CD4-positive, alpha-beta T cell treated with Interleukin-4 for 1 hour (primary cell): Measurements from ENCODE around the gene ARHGAP22.
A peak's percentile ranks its signal among the peaks of the same experiment; 100 is the strongest.

Experiments used
- DNase-seq, 2 donors: peaks; one replicate each; pipeline ENCODE4 v3.0.0-alpha.2; 2020 to 2022

The ARHGAP22 gene

DNA sequence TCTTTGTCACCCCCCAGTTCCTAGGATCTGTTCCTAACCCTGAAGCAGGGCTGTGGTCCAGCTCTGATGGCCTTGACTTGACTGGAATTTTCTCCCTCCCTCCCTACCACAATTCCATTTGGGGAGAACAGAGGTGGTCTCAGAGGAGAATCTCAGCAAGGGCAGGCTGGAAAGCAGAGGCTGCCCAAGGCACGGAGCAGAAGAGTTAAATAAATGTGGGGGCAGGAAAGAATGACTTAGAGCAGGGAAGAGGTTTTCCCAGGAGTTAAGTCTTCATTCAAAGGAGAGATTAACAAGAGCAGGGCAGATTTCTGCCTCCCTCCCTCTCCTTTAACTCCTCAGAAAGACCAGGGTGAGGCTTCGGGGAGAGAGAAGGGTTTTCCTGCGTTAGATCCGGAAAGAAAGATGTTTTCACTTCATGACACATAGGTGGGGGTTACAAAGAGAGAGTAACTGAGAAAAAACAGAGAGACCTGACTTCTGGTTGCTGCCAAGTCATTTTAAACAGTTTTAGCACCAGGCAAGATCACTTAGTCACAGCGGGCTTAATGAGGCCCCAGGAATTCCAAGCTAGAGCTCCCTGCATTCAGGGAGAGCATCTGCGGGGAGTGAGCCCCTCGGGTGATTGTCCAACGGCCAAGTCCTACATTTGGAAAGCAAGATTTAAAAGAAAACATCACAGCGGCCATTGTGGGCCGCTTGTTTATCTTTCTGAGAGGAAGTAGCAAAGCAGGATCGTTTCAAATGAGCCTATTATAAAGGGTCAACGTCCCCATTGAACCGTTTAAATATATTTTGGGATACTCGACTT lies 78.7 kb downstream of the ARHGAP22 start:
- DNase-seq: no peak

DNA sequence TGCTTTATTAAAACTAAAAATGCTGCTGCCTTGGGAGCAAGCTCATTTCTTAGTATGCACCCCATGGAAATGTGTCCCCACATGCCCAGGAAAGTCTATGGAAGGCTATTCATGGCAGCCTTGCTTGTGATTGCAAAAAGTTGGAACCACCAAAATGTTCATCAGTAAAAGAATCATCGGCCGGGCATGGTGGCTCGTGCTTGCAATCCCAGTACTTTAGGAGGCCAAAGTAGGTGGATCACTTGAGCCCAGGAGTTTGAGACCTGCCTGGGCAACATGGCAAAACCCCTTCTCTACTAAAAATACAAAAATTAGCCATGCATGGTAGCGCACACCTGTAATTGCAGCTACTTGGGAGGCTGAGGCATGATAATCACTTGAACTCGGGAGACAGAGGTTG lies 79.8 kb downstream of the ARHGAP22 start:
- no peak for DNase-seq

DNA sequence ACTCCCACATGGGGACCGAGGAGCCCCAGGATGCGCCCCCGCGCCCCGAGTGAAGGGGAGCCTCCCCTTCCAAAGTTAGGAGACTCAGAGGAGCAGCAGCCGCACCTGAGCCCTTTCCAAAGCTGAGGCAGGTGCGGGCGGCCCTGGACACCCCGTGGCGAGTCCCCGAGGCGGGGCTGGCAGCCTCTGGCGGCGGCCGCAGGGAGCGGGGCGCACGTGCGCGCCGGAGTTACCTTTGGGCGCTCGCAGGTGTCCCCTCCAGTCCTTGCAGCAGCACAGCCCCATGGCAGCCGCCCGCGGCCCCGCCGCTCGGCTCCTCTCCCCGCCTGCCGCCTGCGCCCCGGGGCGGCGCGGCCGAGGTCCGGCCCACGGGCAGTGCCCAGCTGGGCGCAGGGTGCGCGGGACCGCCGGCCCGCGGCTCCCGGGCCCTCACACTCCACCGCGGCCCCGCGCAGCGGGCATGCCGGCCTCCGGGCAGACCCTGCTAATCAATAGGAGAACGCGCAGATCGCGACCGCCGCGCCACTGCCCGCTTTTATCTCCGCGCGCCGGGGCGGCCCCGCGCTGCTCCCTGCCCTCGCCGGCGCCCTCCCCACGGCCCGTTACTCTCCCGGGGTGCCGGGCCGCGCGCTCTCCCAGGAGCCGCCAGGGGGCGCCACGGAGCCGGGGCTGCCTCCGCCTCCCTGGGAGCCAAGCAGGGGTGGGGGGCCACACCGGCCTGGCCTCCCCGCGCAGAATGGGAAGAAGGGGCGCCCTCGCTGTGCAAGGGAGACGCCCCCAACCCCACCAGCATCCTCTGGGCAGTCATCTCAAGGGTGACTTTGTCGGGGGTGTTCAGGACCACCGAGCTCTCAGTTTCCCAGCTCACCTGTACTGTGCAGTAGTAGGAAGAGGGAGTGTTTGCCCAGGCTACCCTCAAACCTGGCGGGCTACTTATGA lies 80.8 kb downstream of the ARHGAP22 start:
- DNase-seq: no peak

DNA sequence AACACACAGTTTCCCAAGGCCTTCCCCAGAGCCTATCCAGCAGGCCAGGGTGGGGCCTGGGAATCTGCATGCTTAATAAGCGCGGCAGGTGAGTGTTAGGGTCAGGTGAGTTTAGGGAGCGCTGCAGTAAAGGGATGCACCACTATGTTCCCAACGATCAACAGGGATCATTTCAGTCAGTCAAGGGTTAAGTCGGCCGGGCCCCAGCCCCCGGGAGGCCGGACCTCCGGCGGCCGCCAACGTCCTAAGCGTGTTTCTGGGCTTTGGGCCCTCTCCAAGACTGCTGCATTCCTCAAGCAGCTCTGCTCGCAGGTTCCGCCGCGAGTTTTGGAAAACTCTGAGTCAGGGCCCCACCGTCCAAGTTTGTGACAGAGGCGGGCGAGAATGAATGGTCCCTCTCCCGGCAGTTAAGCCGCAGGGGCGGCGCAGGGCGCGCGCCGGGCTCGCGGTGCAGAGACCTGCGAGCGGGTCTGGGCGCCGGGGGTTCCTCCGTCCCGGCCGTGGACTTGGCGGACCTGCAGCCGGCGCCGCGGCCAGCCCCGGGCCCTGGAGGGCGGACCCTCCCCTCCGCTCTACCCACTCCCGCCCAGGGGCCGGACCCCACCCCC lies 81.6 kb downstream of the ARHGAP22 start:
- DNase-seq: no peak

DNA sequence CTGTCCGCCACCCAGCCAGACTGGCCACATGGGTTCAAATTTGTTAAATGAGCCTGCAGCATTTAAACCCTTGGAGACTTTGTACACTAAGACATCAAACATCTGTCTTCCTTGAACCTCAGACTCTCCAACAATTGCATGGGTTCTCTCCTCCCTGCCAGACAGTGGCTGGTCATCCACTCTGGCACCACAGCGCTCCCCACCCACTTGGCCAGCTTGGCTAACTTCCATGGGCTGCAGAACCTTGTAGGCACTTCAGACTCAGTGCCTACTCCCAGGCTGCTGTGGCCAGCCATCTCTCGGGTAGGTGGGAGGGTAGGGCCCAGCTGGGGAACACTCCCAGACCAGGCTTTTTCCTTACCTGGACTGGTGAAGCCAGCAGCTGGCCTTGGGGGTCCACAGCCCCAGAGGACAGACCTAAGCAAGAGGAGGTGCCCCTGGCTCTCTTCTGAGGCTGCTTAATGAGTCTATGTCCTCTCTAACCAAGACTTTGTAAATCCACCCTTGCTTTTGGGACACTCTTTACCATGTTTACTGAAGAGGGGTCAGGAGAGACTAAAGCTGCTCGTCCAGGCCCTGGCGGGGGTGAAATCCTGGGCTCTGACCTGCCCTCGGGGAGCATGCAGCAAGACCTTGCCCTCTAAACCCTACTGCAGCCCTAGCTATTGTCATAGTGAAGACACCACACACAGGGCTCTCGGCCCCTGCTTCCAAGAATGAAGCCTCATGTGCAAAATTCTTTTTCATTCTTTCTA lies 82.7 kb downstream of the ARHGAP22 start:
- no peak for DNase-seq

DNA sequence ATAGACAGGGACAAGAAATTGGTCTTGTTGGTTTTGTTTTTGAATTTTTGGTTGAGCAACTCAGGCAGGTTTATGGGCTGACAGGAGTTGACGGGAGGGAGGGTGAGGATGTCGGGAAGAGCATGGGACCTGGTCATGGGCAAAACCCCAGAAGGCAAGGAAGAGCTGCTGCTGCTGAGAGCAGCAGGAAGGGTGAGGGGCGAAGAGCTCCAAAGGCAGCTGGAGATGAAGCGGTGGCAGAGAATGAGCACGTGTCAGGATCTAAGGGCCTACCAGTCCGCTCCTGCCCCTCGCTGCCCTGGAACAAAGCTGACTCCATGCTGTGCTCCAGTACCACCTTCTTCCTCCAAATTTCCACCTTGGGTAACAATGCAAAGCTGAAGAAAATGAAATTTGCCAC lies 84.3 kb downstream of the ARHGAP22 start:
- DNase-seq: no peak

DNA sequence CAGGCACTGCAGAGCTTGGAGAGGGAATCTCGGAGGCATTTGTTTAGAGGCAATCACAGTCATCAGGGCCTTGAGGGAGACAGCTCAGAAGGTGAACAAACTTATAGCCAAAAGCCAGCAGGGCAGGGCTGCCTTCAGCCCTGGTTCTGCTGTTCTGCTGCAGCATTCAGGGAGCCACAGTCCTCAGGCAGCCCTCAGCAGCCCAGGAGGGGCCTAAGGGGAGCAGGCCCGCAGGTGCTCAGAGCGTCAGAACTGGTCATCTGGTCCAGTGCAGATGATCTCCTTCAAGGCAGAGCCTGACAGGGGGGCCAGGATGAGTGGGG lies 84.7 kb downstream of the ARHGAP22 start:
- DNase-seq: no peak

DNA sequence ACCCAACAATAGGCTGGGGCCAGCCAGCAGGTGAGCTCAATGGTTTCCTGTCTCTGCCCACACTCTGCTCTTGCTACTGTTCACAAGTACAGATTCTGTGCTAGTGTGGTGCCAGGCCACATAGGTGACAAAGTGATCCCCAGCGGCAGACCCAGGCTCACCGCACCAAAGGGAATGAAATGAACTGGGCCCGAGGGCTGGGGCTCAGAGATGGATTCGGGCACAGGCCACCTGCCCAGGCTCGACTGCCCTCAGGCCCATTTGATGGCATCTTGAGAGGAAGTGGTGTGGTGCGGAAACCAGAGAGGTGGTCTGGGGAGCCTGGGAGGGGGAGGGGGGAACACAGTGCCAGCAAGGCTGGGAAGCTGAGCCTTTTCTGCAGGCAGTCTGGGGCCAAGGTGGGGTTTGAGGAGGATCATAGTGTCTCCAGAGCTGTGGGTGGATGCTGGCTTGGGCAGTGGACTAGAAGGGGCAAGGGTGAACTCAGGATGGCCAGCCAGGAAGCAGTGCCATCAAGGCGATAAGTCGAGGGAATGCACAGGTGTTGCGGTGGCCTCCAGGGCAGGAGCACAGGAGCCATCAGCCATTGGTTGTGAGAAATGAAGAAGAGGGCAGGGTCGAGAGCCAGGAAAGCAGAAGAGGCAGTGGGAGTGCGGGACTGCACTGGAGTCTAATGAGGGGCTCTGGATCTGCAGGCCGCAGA lies 85.2 kb downstream of the ARHGAP22 start:
- no peak for DNase-seq

DNA sequence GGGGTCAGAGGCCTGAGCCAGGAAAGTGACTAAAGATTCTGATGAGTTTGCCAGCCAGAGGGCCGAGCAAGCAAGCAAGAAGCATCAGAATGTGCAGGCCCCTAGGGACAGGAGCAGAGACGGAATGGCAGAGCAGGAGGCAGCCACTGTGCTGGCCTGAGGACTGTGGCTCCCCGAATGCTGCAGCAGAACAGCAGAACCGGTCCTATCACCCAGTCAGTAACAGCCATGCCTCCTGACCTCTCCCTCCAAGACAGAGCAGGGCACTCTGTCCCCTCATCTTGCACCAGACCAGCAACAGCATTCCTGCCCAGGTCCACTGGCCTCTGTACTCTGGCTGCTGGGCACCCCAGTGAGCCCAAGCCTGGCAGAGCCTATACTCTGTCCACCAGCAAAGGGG lies 85.9 kb downstream of the ARHGAP22 start:
- DNase-seq: no peak

DNA sequence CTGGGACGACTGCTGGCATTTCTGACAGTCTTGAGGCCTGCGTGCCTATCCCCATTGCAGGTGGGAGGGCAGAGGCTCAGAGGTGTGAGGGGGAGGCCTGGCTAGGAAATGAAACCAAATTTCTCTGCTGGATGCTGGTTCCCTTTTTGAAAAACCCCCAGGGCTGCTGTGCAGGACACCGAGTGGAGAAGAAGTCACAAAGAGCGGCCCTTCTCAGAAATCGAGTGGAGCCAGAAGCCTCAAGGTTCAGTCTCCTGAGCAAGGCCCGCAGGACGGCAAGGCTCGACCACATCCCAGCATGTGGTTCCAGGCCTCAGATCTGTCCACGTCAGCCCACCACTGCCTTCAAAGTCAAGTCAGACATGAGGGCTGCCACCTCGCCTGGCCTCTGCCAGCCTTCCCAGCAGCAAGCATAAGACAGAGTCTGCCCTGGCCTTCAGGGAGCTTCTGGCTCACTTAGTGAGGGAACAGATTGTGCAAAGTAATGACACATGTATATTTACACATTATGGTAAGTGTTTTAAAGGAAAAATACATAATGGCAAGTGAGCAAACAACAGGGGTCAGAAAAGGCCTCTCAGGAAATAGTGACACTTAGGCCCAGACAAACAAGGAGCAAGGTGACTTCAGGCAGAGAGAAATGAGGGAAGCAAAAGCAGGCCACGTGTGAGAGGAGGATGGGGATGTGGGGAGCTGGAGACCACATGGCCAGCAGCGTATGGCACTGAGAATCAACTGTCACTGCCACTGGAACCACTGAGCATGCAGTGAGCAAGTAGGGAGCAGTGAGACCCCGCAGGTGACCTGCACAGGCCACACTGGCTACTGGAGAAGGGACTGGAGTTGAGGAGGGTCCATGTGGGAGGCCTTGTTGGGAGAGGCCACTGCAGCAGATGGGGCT lies 86.7 kb downstream of the ARHGAP22 start:
- no peak for DNase-seq

DNA sequence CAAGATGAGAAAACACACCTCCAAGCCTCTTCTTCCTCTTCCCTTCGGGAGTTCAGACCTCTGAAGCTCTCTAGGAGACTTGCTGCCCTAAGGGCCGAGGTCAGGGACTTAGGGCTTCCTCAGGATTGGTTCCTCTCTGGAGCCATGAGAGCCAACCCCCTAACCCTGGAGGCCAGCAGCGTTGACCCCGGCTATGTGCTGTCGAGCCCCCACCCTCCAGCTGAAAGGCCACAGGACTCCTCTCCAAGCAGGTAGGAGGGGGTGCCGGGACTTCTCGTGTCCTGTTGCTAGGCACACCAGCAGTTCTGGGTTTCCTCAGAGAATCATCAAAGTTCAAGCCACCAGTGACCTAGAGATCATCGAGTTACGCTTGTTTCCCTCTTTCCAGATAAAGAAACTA lies 87.4 kb downstream of the ARHGAP22 start:
- no peak for DNase-seq

DNA sequence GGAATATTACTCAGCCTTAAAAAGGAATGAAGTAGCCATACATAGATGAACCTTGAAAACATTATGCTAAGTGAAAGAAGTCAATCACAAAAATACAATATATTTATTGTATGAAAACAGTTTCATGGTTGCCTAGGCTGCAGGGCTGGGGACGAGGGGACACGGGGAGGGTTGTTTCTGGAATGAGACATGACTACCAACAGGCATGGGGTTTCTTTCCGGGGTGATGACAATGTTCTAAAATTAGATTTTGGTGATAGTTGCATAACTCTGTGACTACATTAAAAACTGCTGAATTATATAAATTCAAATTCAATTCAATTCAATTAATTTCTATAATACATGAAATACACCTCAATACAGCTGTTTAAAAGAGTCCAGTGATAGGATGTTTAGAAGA lies 88.0 kb downstream of the ARHGAP22 start:
- no peak for DNase-seq

DNA sequence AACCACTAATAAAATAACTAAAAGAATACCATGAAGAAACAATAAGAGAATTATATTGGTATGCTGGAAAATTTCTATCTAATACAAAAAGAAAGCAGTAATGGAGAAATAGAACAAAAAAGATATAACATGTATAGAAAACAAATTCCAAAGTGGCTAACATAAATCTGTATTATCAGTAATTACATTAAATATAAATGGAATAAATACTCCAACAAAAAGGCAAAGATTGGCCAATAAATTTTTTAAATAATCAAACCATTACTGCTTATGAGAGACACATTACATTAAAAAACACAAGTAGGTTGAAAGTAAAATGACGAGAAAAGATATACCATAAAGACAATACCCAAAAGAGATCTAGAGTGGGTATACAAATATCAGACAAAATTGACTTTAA lies 90.0 kb downstream of the ARHGAP22 start:
- DNase-seq: no peak

DNA sequence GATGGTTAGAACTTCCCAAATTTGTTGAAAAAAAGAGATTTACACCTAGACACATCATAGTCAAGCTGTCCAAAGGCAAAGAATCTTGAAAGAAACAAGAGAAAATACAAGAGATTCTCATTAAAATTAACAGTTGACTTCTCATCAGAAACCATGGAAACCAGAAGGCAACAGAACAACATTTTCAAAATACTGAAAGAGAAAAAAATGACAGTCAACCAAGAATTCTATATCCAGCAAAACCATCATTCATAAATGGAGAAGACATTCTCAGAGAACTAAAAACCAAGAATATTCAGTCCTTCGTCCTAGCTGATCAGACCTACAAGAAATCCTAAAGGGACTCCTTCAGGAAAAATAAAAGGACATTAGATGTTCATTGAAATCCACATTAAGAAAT lies 90.6 kb downstream of the ARHGAP22 start:
- no peak for DNase-seq

DNA sequence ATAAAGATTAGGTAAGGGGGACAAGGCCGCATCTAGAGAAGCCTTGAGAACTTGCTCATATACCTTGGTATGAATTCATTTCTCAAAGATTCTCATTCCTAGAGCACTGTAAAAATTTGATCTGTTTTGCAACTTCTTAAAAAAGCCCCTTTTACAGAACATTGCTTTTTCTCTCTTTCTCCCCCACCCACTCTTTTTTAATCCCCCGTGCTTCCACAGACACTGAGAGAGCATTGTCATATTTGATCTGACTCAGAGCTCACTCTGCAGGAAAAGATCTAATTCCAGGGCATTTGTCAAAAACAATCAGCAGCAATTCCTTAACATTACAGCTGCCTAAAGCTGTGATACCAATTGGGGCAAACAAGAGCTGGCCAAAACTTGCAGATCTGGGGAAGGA lies 92.0 kb downstream of the ARHGAP22 start:
- DNase-seq: no peak

DNA sequence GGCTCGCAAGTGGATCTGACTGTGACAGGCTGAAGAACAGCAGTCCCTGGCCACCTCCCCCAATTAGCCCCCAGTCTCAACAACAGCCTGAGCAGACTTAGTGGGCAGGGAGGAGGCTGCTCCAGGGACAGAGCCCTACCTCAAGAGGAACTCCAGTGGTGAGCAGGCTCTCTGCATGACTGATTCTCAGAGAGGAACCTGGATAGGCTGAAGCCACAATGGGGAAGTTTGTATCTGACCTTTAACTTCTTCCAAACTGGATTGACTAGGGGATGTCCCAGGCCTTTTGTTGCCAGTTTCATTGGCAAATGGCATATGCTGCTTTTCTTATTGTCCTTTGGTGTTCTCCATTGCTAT lies 93.0 kb downstream of the ARHGAP22 start:
- peak in 1 of 2 donors; percentile 46 for DNase-seq

DNA sequence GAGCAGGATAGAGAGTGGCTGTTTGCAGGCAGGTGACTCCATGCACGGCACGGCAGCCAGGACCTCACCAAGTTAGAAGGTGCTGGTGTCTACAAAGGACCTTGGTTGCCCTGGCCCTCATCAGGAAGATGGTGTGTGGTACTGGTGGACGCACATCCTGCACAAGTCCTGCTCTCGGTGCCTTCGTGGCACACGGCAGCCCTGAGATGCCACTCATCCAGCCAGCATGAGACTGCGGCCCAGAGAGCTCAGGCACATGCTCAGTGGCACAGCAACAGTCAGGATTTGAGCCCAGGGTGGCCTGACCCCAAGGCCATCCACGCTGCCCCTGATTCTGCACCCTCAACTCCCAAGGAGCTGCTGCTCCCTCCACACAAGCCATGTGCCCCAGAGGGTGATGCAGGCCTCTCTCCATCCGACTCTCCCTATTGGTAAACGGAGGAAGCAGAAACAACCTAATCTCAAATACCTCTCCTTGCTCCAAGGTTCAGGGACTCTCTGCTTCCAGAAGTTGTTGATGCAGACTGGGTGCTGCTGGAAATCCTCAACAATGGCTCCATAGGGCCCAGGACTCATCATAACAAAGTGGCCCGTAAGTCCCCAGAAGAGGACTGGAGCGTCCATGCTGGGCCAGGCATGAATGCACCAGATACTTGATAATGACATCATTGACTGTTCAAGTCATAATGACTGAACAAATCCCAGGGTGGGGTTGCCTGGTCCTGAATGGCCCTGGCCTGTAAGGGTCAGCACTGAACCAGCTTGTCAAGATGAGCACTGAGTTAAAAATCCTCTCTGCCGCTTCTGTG lies 93.6 kb downstream of the ARHGAP22 start:
- no peak for DNase-seq

DNA sequence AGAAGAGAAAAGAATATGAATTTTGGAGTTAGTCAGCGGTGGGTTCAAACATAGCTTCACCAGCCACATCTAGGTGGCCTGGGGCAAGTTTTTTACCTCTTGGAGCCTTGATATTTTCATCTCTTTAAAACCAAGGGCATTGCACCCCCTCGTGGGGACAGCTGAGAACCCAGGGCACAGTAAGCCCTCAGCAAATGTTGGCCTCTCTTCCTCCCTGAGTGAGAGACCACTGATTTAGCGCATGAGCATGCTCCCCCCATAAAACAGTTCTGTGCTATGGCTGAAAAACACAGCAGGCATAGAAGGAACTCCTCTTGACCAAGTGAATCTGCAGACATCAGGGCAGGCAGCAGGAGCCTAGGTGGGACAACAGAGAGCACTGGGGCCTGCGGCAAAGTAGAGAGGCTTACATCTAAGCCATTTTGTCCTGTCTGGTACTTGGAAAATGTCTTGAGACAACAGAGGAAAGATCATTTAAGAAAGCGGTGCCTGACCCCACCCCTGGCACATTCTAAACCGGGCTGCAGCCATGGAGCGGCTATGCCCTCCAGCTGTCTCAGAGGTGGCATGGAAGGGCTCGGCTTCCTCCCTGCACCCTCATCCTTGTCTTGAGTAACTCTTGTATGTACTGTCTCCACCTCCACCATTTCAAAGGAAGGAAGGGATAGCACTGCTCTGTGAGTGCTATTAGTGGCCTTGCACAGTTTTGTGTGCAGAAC lies 94.7 kb downstream of the ARHGAP22 start:
- DNase-seq: no peak
